Measurements from ENCODE around the gene TGM6. TPM values are rescaled to one million over a fixed set of nuclear protein-coding genes. Genes with fewer than 3 reads are reported as not detected.

The TGM6 gene
- not detected for total RNA-seq

DNA sequence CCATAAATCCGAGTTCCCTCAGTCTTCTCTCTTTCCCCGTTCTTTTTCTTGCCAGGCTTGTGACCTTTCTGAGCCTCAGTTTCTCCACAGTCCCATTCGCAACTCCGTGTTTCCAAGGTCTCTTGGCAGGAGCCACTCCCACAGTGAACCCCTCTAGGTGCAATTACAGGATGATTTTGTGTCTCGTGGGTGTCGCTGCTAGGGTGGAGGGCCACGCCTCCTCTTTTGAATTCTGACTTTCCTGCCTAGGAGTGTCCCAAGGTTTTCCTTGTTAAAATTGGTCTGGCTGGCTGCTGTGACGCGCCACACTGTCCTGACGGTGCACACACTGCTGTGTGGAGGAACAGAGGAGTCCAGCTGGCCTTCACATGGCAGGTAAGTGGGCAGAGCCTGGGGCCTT, at the start of gene TGM6:
TGM6 (plus strand) TSS at position 301 of the 400 bp plus-strand sequence; CDS start at position 369, 68 bp downstream.
- DNase-seq (ENCODE audit: low spot score in 2 of 2), result no peak
- no peak for FAIRE-seq

DNA sequence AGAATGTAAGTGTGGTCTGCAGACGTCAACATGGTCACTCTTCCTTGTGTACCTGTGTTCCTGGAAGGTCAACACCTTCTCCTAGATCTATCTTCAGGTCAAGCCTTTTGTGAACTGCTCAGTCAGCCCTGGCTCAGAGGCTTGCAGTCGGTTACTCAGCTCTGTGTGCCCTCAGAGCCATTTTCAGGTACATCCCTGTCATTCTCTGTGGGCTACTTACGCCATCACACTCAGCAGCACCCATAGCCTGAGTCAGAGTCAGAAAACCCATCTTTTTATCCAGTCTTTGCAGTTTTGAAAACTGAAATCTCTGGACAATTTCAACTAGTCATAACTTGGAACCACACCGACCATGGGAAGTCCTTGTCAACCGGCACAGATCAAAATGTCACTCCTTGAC, 49.6 kb upstream of the TGM6 start:
- no peak for DNase-seq (ENCODE audit: low spot score in 2 of 2)

DNA sequence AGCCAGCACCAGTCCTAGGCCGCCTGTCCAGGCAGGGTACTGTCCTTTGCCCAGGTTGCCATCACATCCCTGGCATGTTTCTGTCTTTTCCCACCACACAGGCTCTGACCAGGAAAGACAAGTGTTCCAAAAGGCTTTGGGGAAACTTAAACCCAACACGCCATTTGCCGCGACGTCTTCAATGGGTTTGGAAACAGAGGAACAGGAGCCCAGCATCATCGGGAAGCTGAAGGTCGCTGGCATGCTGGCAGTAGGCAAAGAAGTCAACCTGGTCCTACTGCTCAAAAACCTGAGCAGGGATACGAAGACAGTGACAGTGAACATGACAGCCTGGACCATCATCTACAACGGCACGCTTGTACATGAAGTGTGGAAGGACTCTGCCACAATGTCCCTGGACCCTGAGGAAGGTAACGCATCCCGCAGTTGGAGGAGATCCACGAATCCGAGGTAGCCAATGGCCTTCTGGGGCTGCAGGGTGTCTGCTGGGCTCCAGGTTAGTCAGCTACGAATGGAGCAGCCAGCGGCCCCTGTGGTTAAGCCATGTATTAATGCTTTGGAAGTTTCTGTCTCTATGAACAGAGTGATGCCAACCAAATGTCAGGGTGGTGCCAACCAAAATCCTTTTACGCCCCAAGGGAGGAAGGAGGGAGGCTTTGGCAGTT, 48.7 kb upstream of the TGM6 start:
- FAIRE-seq, result no peak
- DNase-seq (ENCODE audit: low spot score in 2 of 2), result no peak

More for the DNA sequence above, 49.6 kb upstream of the TGM6 start:
- FAIRE-seq, result no peak

DNA sequence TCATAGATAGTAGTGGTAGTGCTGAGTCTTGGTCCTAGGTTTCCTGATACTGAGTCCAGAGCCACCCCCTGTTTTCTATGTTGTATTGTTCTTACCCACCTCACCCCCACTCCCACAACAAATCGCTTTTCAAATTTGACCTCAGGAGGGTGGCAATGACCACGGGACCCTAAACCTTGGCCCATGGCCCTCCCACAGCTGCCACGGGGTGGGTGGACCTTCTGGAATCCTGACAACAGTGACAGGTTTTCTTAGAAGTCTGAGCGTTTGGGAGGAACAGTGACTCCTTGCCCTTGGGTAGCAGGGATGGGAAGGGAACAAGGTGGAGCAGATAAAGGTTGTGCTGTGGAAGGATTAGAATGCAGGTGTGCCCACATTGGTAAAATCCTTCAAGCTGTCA, 48.0 kb upstream of the TGM6 start:
- FAIRE-seq (no peak), DNase-seq (ENCODE audit: low spot score in 2 of 2) (no peak)

DNA sequence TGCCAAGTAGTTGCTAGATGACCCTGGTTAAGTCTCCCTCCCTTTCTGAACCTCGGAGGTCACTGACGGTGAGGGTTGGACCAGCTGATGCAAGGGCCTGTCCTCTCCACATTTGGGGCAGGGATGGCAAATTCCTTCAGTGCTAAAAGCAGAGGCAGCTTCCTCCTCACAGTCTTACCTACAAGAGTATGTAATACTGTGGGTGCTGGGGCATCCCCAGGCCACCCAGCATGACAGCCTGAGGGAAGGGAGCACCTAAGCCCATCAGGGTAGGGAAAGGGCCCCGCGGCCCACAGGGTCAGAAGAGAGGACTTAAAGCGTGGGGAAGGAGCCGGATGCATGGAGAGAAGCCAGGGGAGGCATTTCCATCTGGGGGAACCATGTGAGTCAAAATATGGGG, 46.9 kb upstream of the TGM6 start:
- no peak for DNase-seq (ENCODE audit: low spot score in 2 of 2)
- no peak for FAIRE-seq

DNA sequence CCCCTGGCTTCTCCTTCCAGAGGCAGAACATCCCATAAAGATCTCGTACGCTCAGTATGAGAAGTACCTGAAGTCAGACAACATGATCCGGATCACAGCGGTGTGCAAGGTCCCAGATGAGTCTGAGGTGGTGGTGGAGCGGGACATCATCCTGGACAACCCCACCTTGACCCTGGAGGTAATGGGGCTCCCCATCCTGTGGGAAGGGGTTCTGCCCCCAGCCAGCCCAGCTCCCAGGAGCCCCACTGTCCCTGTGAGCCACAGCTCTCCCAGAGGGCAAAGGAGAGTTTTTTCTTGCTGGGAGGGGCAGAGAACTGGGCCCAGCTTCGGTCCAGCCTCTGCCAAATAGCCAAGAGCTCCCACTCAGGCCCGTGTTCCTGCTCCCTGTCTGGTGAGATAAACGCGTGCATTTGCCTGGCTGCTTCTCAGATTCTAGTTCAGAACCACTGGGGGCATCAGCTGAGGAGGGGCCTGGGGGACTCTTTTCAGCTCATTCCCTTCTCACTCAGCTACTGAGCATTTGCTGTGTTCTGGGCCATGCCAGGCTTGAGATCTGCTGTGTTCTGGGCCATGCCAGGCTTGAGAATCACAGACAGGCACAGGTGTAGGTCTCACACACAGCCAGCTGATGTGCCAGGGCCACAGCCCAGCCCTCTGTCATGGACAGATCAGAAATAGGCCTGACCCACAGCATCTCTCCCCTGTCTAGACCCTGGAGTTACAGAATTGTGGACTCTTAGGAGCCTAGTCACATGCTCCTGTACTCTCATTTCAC, 45.4 kb upstream of the TGM6 start:
- DNase-seq (ENCODE audit: low spot score in 2 of 2), result no peak
- FAIRE-seq, result no peak

DNA sequence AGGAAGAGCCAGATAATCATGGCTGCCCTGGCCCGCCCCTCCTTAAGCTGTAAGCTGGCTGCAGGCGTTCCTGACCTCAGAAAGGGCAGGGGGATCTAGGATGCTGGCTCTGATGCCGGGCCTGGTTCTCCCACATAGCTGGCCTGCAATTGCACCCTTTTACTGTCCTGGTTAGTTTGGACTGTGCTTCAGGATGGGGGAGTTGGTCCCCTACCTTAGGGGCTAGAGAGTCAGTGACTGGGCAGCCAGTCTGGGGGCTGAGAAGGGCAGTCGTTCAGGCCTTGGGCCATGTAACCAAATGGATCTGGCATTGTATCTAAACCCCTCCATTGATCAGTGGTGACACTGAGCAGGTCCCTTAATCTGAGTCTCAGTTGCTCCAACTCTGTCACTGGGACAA, 44.2 kb upstream of the TGM6 start:
- FAIRE-seq, result no peak
- no peak for DNase-seq (ENCODE audit: low spot score in 2 of 2)

DNA sequence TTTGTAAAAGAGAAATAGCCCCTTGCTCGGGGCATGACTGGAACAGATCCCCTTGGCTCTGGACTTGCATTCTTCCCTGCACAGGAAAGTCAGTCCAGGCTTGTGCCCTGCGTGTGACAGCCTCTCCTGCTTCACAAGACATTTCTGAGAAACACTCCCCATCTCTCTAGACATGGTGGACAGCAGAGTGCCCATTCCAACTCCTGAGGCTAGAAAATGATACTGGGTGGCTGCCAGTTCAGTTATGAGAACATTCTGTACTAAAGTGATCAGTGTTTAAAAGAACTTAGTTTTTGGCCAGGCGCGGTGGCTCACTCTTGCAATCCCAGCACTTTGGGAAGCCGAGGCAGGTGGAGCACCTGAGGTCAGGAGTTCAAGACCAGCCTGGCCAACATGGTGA, 43.6 kb upstream of the TGM6 start:
- DNase-seq (ENCODE audit: low spot score in 2 of 2), result no peak
- no peak for FAIRE-seq

DNA sequence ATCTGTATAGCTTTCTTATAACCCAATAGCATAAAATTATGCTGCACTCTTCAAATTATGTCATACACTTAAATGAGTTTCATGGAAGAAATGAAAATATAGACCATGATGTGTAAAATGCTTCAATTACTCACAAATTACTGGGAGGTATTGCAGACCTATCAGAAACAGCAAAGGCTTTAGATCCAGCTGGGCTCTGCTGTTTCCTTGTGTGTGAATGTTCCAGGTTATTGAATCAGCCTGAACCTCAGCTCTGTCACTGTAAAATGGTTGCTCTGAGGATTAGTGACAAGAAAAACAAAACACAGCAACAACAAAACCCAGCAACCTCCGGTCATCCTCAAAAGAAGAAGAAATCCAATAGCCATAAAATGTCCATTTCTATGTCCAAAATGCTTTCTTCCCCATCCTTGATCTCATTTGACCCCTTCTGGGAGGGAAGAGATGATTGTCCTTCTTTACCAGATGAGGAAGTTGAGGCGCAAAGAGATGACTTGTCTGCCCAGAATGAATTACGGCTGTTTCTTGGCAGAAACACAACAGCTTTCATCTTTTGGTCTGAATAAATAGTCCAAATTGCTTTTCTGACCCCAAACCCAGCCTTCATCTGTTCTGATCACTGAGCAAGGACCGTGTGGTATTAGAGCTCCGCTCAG, 42.2 kb upstream of the TGM6 start:
- FAIRE-seq (no peak), DNase-seq (ENCODE audit: low spot score in 2 of 2) (no peak)

DNA sequence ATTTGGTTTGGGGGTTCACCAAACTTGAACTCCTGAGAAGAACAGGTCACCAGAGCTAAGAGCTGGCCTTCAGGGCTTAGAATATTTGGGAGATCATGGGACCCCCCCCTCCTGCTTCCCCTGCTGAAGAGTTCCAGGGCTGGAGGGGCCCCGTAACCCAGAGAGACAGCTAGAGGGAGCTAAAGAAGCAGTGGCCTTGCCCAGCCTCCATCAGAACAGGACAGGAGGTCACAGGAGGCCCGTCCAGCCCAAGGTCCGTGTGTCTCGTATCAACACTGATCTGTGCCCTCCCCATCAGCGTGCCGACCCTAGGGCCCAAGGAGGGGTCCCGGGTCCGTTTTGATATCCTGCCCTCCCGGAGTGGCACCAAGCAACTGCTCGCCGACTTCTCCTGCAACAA, 40.6 kb upstream of the TGM6 start:
- no peak for DNase-seq (ENCODE audit: low spot score in 2 of 2)
- no peak for FAIRE-seq

DNA sequence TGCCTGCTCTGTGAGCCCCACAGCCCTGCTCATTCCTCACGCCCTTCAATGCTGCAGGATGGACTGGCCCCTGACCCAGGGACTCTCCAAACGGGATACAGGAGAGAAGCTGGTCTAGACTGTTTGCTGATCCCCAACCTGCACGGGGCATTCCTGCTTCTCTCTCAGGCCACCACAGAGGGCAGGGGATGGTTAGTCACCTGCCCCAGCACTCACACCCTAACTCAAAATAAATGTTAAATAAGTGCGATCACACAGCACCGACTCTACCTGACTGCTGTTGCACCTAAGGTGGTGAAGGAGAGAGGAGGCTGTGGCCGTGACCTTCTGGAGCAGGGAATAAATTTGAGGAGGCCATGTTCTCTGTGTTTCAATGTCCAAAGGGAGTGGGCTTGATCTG, 39.9 kb upstream of the TGM6 start:
- DNase-seq (ENCODE audit: low spot score in 2 of 2), result no peak
- FAIRE-seq, result no peak

DNA sequence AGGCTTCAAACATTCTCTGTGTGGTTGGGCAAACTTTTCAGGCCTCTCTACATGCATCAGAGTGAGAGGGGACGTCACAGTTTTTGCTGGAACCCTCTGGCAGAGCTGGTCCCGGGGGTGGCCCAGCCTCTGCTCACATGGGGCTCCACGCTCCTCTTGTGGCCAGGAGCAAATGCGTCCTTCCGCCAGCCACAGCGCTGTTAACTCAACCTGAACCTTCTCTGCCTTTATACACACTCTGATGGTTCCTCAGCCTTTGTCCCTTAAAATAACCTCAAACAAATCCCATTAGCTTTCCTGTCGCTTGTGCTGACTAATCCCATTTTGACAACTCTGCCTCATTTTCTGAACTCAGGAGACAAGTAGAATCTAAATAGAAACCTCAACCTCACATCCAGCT, 39.4 kb upstream of the TGM6 start:
- DNase-seq (ENCODE audit: low spot score in 2 of 2) (no peak), FAIRE-seq (no peak)

DNA sequence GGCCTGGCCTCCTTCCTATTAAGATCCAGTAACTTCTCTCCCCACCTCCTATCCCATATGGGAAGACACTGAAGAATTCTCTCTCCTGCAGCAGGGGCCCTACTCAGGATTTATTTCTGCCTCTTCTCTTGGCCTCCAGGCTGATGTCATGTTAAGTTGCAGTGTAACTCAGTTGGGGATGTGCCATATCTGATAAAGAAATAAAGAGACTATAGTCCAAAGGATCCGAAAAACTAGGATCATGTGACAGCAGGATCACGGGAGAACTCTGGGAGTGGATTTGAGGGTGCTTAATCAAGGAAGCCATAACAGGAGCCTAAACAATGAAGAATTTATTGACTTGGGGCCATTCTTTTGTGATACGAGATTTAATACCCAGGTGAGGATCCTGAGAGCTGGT, 38.5 kb upstream of the TGM6 start:
- DNase-seq (ENCODE audit: low spot score in 2 of 2) (no peak), FAIRE-seq (no peak)

DNA sequence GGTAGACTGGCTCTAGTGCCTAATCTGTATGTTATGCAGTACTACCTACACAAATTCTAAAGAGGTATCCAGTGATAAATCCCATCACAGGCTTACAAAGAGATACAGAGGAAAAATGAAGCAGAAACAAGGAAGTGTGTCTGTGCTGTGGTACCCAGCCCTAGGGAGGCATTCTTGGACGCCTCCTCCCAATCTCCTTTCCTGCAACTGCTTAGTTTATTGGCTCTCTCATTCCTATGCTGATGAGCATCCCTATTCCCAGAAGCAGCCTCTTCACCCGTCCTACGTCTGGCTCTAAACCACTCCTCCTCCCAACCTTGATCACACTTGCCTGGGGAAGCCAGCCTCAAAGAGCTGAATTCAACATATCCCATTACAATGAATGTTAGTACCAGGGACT, 34.5 kb upstream of the TGM6 start:
- FAIRE-seq (no peak), DNase-seq (ENCODE audit: low spot score in 2 of 2) (no peak)

DNA sequence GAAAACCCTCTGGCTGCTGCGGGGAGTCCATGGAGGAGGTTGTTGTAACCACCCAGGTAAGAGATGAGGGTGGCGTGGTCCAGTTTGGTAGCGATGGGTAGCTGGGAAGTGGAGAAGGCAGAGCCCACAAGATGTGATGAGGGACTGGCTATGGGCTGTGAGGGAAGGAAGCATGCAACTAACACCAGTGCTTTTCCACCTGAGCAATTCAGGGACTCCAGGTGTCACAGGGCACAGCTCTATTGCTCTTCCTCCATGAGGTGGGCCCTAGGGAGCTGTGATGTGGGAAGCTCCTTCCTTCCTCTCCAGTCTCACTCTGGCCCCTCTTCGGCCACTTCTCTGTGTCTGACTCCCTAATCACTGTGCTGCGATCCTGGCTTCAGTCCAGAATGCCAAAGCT, 32.4 kb upstream of the TGM6 start:
- FAIRE-seq, result no peak
- no peak for DNase-seq (ENCODE audit: low spot score in 2 of 2)

DNA sequence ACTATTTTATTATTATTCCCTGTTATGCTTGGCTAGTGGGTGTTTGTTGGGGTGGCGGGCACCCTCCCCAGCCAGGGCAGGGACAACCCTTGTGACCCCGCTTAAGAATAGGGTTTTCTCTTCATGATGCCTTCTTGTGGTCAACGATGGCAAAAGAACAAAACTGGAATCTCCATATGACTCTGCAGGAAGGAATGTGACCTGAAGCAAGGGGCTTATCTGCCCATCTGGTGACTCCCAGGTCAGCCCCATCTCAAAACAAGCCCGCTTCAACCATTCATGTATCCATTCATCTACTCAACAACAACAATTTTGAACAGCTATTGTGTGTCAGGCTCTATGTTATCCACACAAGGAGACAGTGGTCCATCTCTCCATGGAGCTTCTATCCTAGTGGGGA, 30.9 kb upstream of the TGM6 start:
- FAIRE-seq, result no peak
- no peak for DNase-seq (ENCODE audit: low spot score in 2 of 2)

DNA sequence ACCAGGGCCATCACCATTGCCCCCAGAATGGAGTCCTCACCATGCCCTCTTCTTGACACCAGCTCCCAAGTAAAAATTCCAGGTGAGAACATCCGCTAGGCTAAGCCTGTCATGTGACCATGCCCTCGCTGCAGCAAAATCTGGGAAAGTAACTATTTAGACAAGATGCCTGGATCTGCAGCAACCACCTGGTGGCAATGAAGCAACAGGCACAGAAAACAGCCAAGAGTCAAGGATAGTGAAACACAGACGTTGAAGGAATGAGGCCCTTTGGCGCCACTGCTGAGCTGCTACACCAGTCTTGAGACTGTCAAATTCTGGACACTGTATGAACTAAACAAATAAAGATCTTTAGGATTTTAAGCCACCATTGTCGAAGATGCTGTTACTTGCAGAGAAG, 30.1 kb upstream of the TGM6 start:
- no peak for DNase-seq (ENCODE audit: low spot score in 2 of 2)
- no peak for FAIRE-seq

DNA sequence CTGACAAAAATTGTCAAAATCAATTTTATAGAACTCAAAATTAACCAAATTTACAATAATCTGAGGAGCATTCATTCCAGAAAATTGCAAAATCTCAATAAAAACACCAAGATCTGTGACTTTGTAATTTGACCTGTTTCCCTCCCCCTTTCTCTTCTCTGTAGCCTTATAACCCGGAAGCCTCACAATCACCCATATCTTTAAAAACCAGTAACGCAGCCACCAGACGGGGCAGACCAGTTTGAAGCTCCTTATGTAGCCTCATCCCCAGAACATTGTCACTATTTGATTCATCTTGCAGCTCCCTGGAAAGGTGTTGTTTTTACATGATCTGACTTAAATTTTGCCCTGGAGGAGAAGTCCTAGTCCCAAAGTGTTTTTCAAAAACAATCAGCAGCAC, 27.5 kb upstream of the TGM6 start:
- DNase-seq (ENCODE audit: low spot score in 2 of 2), result no peak
- no peak for FAIRE-seq

DNA sequence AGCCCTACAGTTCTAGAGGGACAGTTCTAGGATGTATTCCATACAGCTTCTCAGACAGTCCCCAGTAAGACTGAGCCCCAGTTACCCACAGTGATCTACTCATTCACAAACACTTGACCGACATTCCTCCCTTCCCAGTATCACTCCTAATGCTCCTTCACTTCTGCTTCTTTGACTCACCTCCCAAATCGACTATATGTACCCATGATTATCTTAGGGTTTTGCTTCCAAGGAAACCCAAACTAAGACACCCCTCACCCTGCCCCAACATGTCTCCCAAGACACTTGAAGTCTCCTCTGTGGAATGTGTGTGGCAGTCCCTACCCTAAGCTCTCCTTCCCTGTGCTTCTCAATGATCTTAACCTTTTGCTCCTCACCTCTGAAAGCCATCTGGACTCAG, 23.6 kb upstream of the TGM6 start:
- no peak for FAIRE-seq
- DNase-seq (ENCODE audit: low spot score in 2 of 2), result no peak

DNA sequence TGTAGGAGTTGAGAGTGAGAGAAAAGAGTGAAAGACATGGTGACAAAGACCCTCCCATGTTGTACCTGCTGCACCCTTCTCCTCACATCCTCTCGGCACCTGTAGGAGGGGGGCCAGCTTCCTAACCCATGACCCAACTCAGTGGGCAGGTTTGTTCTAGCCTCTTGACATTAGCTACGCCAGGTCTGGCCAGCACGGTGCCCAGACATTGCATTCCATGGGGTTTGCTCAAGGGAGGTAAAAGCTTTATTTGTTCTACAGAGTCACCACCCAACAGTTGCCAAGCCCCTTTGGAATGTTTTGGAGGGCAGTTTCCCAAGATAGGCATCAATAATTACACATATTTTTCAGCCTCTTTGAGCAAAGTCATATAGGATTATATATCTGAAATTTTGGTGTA, 22.7 kb upstream of the TGM6 start:
- FAIRE-seq (no peak), DNase-seq (ENCODE audit: low spot score in 2 of 2) (no peak)

DNA sequence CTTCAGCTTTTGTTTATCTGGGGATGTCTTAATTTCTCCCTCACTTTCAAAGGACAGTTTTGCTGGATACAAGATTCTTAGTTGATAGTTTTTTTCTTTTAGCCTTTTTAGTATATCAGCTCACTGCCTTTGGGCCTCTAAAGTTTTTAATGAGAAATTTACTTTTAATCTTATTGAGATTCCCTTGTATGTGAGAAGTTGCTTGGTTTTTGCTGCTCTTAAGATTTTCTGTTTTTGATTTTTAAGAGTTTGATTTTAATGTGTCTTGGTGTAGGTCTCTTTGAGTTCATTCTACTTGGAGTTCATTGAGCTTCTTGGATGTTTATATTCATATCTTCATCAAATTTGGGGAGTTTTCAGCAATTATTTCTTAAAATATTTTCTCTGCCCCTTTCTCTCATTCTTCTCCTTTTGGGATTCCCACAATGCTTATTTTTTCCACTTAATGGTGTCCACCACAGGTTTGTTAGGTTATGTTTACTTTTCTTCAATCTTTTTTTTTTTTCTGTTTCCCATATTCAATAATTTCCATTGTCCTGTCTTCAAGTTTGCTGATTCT, 19.6 kb upstream of the TGM6 start:
- DNase-seq (ENCODE audit: low spot score in 2 of 2) (no peak), FAIRE-seq (no peak)

DNA sequence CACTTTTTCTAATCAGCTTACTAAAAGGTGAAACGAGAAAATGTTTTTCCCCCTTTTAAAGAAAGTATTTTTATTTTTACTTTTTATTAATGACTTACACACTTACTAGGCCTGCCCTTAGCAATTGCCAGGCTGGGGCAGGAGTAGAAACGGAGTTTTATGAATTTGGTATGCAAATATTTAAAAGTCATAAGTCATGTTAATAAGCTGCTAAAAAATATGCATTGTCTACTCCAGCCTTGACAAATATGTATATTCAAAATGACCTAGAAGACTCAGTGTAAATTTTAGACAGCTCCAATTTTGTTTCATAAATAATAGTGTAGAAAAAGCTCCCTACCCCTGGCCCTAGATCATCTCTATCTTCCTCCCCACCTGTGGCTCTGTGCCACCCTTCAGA, 17.5 kb upstream of the TGM6 start:
- DNase-seq (ENCODE audit: low spot score in 2 of 2) (no peak), FAIRE-seq (no peak)
